Erythroblast (primary cell): ENCODE measurements around the gene HOXA7.

Source experiments
- DNase-seq, 2 experiments: peaks; one replicate each; lab custom pipeline; 2025; lab: John Stamatoyannopoulos, UW
- GATA1 ChIP-seq: IDR thresholded peaks from 2 replicates; pipeline ENCODE4 v1.6.1; 2011; ENCODE audit warnings: low read depth, mild to moderate bottlenecking, control low read depth, low read length, moderate library complexity
- POLR2A ChIP-seq: IDR thresholded peaks from 2 replicates; pipeline ENCODE4 v1.6.1; 2011; ENCODE audit warnings: mild to moderate bottlenecking, low read length

The HOXA7 gene

DNA sequence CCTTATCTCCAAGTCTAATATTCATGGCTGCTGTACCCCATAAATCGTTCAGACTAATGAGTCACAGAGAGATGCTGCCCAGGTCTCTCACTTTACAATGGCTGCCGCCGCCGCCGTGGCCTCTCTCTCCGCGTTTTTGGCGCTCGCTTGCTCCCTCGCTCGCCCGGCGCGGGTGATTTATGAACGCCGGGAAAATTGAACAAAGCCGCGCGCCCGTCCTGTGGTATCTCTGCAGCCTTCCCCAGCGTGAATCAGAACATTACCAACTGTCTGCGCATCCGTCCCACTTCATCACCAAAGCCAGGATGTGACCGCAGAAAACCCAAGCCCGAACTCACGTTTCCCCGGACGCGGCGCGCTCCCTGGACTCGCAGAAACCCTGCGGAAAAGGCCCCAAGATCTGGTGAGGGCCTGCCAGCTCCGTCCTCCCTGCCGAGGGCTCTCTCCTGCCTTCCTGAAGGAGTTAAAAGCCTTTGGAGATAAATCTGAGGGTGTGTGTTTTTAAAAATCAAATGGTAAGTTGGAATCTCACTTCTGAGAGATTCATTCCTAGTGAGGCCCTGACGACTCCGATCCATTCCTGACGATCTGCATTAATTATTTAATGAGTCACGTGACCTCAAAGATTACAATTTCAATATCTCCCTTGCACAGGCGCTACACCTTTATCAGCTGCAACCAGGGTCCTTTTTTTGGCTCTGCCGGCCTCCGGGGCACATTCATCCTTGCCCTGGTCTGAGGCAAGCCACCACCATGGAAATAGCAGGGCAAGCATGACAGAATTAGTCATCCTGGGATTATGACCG, 32.2 kb downstream of the HOXA7 start:
- TF ChIP-seq POLR2A (no peak), GATA1 (no peak)
- no peak for DNase-seq

DNA sequence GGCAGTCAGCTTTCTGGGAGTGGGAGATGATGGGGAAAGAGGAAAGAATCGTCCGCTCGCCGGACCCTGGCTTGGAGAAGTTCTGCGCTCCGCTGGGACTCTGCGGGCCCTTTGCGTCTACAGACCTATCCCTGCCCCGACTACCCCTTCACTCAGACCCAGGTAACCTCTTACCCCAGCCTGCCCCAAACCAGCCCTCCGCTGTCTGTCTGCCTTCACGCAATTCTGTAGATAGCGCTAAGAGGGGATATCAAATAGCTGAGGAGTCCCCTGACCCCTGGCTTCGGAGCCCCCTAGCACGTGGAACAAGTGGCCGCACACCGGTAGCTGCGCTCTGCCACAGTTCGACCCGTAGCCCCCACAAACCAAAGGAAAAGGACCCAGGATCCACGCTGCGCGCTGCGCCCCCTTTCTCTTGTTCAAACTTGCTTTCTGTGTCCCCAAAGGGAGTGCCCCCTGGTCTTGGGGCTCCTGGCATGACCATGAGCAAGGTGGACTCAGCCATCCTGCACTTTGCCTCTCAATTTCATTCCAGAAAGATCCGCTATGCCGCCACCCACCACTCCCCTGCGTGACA, 32.9 kb downstream of the HOXA7 start:
- no peak for DNase-seq
- TF ChIP-seq POLR2A (no peak), GATA1 (no peak)

DNA sequence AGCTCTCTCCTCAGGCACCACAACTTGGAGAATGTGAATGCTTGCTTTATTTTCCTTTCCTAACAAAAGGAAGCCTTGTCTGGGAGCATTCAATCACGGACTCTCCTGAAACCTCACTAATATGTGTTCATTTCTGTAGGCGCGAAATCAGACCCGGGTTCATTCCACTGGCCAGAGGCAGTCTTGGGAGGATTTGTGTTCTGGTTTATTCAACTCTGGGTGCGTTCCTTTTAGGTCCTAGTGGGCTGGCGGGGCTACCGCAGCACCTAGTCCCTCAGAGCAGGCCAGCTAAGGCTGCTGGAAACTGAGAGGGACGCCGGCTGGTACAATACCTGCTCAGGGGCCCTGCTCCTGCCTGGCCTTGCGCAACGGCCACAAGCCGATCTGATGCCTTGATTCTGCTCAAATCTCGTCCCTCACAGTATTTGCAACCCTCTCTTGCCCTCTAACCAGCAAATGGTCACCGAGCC, 33.4 kb downstream of the HOXA7 start:
- no peak for DNase-seq
- no peak for TF ChIP-seq POLR2A
- no peak for TF ChIP-seq GATA1

DNA sequence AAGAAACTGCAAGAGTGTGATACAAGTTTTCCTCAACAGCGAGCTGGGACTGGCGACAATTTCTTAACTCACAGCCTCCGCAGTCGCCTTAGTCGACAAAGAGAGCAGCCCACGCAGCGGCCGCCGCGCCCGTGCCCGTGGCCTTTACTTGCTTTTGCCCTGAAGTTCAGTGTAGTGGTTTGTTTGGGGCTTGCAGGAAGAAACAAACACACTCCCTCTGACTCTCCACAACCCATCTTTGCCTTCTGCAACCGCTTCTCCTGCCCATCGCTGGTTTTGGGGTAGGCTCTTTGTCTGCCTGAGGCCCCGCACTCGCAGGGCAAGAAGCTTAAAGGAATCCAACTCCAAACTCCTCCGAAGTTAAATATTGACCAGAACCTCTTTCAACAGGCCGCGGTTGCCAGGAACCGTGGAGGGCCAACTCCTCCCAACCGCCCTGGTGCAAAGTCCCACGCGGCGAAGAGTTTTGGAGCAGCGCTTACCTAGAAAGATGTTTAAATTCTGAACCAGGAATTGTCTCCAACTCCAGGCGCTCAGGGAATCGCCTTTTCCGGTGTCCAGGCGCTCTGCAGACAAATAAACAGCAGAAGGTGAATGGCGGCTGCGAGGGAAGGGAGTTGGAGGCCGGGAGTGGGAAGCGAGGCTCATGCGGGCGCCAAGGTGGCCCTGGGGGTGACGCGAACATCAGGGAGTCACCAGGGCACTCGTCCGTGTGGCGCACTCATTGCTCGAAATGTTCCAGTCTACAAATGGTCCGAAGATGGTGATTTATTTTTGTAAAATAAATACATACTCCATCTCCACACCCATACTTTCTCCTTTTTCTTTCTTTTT, 34.2 kb downstream of the HOXA7 start:
- TF ChIP-seq GATA1 (no peak), POLR2A (no peak)
- DNase-seq = no peak

DNA sequence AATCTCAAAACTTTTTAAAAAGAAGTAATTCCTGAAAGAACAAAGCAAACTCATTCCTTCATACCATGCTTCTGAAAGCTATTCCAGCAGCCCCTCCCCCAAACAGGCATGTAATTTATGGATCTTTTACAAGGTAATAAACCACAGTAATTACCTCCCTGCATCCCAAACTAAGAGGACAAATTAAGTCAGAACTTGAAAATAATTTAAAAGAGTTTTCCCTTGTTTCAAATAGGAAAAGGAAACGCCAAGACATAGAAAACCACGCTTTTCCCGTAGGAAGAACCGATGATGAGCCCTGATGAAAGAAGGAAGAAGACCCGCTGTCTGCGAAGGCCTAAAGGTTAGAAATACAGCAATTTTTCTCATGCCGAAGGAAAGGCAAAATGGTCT, 34.8 kb downstream of the HOXA7 start:
- DNase-seq = no peak
- TF ChIP-seq GATA1 = no peak
- TF ChIP-seq POLR2A = no peak

DNA sequence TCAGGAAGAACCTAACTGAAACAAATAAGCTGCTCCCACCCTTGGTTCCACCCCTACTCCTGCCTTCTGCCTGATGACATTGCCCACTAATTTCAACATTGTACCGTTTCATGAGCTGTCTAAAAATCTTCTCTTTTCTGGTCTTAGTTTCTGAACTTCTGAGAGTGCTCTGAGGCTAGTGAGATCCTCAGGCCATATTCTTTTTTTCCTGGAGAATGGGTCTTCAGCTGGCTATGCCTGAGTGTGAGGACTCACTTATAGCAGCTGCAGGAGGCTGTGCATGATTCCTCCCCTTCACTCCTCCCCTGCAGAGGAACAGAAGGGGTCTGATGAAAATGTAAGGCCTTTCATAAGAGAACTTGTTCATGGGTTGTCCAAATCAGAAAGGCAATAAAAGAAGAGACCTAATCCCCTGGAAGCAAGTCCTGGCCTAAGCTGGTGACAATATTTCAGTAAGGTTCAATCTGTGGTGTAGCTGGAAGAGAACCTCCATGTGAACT, 37.0 kb downstream of the HOXA7 start:
- TF ChIP-seq GATA1 (no peak), POLR2A (no peak)
- no peak for DNase-seq

DNA sequence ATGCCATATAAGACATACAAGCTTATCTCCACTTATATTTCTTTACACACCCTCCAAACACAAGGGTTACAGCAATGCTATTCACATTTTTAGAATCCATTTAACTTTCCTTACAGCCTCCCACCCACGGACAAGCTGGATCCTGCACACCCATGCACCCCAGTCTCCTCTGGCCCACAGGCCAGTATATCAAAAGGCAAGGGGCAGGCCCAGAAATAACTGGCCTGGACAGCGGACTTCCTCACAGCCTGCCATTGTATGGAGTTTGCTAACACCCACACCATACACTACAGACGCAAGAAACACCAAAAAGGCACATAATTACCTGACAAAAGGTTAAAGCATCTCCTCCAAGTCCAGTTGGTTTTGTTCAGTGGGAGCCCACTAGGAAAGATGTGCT, 37.9 kb downstream of the HOXA7 start:
- DNase-seq = no peak
- TF ChIP-seq POLR2A (no peak), GATA1 (no peak)

DNA sequence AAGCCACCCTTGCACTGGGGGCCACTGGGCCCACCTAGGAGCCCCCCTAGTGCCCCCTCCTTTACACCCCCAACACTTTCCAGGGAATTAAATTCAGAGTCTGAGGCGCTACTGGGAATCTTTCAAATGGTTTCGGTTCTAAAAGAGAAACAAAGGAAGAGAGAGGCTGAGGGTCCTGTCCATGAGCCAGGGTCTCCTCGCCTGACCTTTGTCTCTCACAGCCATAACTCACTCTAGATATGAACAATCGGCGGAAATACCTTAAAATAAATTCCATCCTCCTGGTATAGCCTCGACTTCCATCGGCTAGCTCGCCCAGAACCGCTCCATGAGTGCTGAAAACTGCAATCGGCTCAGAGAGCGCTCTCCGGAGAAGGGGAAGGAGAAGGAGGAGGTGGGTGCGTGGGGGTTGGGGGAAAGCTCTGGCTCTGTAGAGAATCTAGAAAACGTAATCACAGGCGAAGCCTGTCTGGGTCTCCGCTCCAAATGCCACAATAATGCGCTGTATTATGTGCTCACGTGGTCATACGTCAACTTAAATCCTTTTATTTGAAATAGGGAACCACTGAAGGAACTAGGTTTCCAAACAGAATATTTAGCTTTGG, 38.5 kb downstream of the HOXA7 start:
- DNase-seq = no peak

DNA sequence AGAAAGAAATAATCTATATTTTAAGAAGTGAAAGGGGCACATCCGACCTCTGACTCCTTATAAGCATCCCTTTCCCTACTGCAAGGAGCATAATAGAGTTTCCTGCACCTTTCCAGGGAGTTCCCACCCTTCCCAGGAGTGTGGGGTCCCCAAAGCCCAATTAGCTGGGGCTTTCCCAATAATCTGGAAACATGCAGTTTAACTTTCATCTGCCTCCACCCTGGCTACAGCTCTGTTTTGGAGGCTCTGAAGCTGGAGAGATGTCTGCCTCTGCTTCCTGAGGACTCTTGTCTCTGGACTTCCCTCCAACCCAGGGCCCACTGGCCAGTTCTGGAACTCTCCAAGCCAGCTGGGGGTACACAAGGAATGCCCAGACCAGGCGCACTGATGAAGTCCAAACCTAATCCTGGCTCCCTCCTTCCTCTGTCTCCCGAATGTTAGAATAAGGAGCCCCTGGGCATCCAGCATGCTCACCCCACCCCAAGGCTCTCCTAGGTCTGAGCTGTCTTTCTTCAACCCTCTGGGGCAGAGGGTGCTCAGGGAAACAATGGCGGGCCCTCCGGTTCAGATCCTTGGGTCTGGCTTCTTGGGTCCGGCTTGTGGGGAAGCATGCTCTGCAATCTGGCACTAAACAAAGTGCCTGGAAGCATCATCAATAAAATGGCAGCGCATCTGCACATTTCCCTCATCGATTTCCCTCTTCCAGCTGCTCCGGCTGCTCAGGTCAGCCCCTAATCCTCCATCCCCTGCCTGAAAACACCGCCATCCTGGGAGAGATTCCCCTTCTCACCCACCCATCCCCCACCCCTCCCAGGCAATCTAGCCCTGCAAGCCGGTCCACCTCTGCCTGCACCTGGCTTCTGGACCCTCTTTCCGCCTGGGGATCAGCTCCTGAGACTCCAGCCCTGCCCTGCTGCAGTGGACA, 39.3 kb downstream of the HOXA7 start:
- TF ChIP-seq GATA1 = no peak
- TF ChIP-seq POLR2A = no peak
- DNase-seq = no peak

More for the DNA sequence above, 38.5 kb downstream of the HOXA7 start:
- TF ChIP-seq POLR2A = no peak

DNA sequence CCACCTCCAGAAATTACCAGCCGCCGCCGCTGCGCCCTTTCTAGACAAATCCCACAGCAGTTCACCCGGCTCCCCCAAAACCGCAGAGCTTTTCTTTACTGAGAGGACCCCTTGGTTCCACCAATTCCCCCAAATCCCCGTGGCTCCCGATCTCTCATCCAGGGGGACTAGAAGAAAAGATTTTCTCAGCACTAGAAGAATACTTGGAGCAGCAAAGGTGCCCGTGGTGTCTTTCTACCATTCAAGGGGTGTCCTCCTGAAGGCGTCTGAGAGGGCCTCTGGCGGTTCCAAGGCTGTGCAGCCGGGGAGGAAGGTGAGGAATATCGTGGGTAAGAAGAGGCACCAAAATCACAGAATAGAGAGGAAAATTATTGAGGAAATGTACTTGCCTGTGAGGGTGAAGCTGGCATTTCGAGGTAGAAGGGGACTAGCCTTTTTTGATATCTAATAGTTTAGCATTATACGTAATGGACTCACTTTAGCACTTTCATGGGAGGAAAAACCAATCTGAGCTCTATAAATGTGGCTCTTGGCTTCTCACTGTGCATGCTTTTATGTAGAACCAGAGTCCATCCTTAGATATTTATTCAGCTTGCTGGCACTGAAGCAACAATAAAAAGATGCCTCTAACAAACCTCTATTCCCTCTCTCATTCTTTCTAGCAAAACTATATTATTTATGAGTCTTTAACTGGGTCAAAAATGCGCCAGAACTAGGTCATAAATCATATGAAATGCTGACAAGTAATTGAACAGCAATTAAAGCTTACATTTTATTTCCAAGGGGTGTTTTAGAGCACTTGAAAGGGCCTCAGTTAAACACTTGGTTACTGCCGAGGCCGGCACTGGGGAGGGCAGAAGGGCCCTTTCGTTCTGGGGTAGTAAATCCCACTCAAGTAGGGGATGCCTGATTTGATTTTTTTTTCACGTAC, 40.2 kb downstream of the HOXA7 start:
- no peak for DNase-seq
- TF ChIP-seq POLR2A = no peak
- TF ChIP-seq GATA1 = no peak

DNA sequence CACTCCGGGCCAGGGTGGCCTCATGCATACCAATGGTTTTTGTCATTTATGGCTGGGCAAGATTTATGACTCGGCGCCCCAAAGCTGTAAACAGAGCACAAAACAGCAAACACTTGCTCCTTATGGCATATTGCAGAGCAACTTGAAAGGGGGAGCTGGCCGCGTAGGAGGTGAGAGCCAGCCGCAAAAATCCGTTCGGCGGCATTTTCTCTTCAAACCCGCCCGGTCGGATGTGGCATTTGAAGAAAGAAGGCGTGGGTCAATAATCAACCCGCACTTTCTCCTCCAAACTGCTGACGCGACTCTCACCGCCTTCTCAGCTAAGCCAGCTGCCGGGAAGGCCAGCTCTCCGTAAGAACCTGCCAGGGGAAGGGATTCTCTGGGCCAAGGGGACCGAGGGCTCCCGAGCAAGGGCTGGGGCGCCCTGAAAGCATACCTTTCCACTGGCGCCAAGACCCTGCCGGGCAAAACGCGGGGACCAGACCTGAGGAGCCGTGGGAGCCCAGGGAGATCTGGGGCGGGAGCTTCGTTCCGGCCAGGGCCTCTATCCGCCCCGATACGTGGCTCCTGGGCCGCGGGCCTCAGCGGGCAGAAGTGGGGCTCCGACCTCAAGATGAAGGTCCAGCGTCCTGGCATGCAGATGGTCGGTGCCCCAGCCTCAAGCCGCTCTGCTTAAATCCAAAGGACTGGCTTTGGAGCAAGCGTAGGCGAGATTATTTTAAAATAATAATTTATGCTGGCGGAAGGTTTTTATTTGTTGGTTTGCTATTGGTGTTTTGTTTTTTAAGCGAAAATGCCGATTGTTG, 41.1 kb downstream of the HOXA7 start:
- no peak for DNase-seq

More for the DNA sequence above, 41.1 kb downstream of the HOXA7 start:
- TF ChIP-seq POLR2A = no peak
- TF ChIP-seq GATA1 = no peak
